AG10803 (cell line): ENCODE results near the gene NDUFA13.

ENCODE experiments used
- DNase-seq: peaks from one replicate; pipeline ENCODE4 v3.0.0; 2010; ENCODE audit warnings: low read depth
- H3K4me3 ChIP-seq: 2 replicates; pipeline ENCODE4 v1.5.1; 2011; ENCODE audit warnings: mild to moderate bottlenecking, low read length, control low read depth
- CTCF ChIP-seq: conservative IDR thresholded peaks from 2 replicates; pipeline ENCODE4 v1.5.1; 2011; ENCODE audit warnings: mild to moderate bottlenecking, low read length, control low read depth, inconsistent platforms

The NDUFA13 gene

GRCh38 chr19:19561946-19562664 lies 46.1 kb downstream of the NDUFA13 start:
- DNase-seq: no peak
- H3K4me3 ChIP-seq: no peak overlapping the region
- no peak for TF ChIP-seq CTCF

- no peak for DNase-seq
- H3K4me3 ChIP-seq: no peak overlapping the region
Measured at GRCh38 chr19:19562665-19563347, 46.8 kb downstream of the NDUFA13 start.

GRCh38 chr19:19563348-19563848 lies 47.4 kb downstream of the NDUFA13 start:
- H3K4me3 ChIP-seq: no peak overlapping the region
- no peak for TF ChIP-seq CTCF
- no peak for DNase-seq

More at GRCh38 chr19:19562665-19563347, 46.8 kb downstream of the NDUFA13 start:
- no peak for TF ChIP-seq CTCF

GRCh38 chr19:19566306-19566705 lies 50.3 kb downstream of the NDUFA13 start:
- H3K4me3 ChIP-seq: no peak overlapping the region
- no peak for DNase-seq
- TF ChIP-seq CTCF: no peak

- DNase-seq: no peak
- no peak for TF ChIP-seq CTCF
- no peak overlapping the region for H3K4me3 ChIP-seq
Measured at GRCh38 chr19:19567391-19567790, 51.4 kb downstream of the NDUFA13 start.

- peak; percentile 50 for DNase-seq
- no peak overlapping the region for H3K4me3 ChIP-seq
- TF ChIP-seq CTCF: no peak
Measured at GRCh38 chr19:19568802-19569756, 53.1 kb downstream of the NDUFA13 start.
